ENCODE results near the gene CCDC71. TPM values are rescaled to one million over a fixed set of nuclear protein-coding genes. Genes with fewer than 3 reads are reported as not detected.

CCDC71 gene
- total RNA-seq, 2 donors from 2014 or later, result 28.8 to 28.9 TPM

- H3K36me3 ChIP-seq, result no peaks in the 10 kb centered on the region
- ATAC-seq (ENCODE audit: insufficient number of reproducible peaks, low FRiP score, low read depth), result no peak
- no peak for TF ChIP-seq CTCF (IDR thresholded peaks at IDR 0.05)
These were observed 12.7 kb downstream of the CCDC71 start for GRCh38 chr3:49153349-49153912.

DNA sequence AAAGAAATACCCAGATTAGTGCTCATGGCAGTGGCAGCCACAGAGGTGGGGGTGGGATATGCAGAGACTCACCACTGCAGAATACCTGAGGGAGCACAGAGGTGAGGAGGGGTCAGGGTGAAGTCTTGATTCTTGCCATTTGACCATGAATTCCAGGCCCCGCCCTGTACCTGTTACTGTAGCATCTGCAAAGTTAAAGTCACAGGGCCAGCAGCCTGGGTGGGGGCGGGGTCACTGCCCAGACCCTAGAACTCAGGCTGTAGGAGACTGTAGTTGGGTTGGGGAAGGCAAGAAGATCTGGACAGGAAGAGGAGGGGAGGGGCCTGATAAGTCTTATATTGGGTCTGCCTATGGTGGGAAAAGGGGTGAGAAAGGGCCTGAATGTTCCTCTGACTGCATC lies 14.5 kb downstream of the CCDC71 start:
- H3K9me3 ChIP-seq, result no peaks in the 10 kb centered on the region
- no peak for ATAC-seq (ENCODE audit: insufficient number of reproducible peaks, low FRiP score, low read depth)
- no peak for DNase-seq (ENCODE audit: low spot score)
- H3K4me1 ChIP-seq (ENCODE audit: control insufficient read depth in 1 of 2, low read depth in 2 of 2), result no peaks in the 10 kb centered on the region
- H3K27ac ChIP-seq, result no peak overlapping the region
- no peaks in the 10 kb centered on the region for H3K36me3 ChIP-seq
- no peak for TF ChIP-seq CTCF (IDR thresholded peaks at IDR 0.05)
- no peaks in the 10 kb centered on the region for H3K27me3 ChIP-seq (replicated peaks; ENCODE audit: insufficient read depth)
- no peak overlapping the region for H3K4me3 ChIP-seq

More at GRCh38 chr3:49153349-49153912, 12.7 kb downstream of the CCDC71 start:
- DNase-seq (ENCODE audit: low spot score), result no peak
- Histone ChIP-seq H3K4me3 (no peak overlapping the region), H3K27ac (no peak overlapping the region), H3K27me3 (replicated peaks; ENCODE audit: insufficient read depth) (no peaks in the 10 kb centered on the region), H3K9me3 (no peaks in the 10 kb centered on the region), H3K4me1 (ENCODE audit: control insufficient read depth in 1 of 2, low read depth in 2 of 2) (no peaks in the 10 kb centered on the region)

GRCh38 chr3:49148159-49148558 lies 18.0 kb downstream of the CCDC71 start:
- no peak for TF ChIP-seq CTCF (IDR thresholded peaks at IDR 0.05)
- no peaks in the 10 kb centered on the region for H3K27me3 ChIP-seq (replicated peaks; ENCODE audit: insufficient read depth)
- ATAC-seq (ENCODE audit: insufficient number of reproducible peaks, low FRiP score, low read depth), result no peak
- no peaks in the 10 kb centered on the region for H3K4me1 ChIP-seq (ENCODE audit: control insufficient read depth in 1 of 2, low read depth in 2 of 2)
- no peaks in the 10 kb centered on the region for H3K9me3 ChIP-seq
- no peak for DNase-seq (ENCODE audit: low spot score)
- no peaks in the 10 kb centered on the region for H3K36me3 ChIP-seq
- H3K4me3 ChIP-seq, result no peak overlapping the region
- H3K27ac ChIP-seq, result no peak overlapping the region

DNA sequence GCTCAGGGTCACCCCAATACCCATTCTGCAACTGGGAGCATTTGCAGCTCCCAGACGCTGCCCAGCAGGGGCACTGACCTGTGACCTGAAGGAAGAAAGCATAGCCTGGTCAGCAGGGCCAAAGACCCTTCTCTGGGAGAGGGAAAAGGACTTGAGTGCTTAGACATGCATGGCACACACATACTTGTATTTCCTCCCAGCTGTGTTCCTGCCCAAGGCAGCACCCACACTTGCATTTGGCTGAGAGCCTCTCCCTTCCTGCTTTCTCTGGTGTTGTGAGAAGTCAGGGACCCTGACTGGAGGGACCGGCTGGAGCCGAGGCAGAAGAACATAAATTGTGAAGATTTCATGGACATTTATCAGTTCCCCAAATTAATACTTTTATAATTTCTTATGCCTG lies 26.1 kb downstream of the CCDC71 start:
- TF ChIP-seq CTCF (IDR thresholded peaks at IDR 0.05), result no peak
- Histone ChIP-seq H3K9me3 (no peaks in the 10 kb centered on the region), H3K36me3 (no peaks in the 10 kb centered on the region), H3K27ac (no peak overlapping the region), H3K27me3 (replicated peaks; ENCODE audit: insufficient read depth) (no peaks in the 10 kb centered on the region), H3K4me3 (no peak overlapping the region), H3K4me1 (ENCODE audit: control insufficient read depth in 1 of 2, low read depth in 2 of 2) (no peaks in the 10 kb centered on the region)
- ATAC-seq (ENCODE audit: insufficient number of reproducible peaks, low FRiP score, low read depth) (no peak), DNase-seq (ENCODE audit: low spot score) (no peak)

DNA sequence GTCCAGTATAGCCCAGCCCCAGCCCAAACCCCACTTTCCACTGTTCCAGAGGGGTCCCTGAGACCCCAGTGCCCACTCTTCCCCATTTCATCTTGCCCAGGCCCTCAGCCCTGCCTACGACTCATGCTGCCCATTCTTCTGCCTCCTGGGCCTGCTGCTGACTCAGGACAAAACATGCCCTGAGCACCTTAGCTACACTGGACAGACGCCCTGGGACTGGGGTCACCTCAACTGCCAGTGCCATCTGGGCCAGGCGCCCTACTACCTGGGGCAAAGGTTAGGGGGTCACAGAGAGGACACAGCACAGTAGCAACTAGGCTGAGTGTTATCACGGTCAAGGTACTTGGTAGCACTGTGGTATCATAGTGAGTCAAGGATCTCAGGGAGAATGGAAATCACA lies 30.6 kb downstream of the CCDC71 start:
- H3K27me3 ChIP-seq (replicated peaks; ENCODE audit: insufficient read depth), result no peaks in the 10 kb centered on the region
- DNase-seq (ENCODE audit: low spot score), result no peak
- H3K36me3 ChIP-seq, result peaks cover 3% of the 10 kb centered on the region
- no peak for ATAC-seq (ENCODE audit: insufficient number of reproducible peaks, low FRiP score, low read depth)
- no peak overlapping the region for H3K27ac ChIP-seq
- H3K4me1 ChIP-seq (ENCODE audit: control insufficient read depth in 1 of 2, low read depth in 2 of 2), result peaks cover 14 to 24% of the 10 kb centered on the region in 2 donors
- H3K9me3 ChIP-seq, result no peaks in the 10 kb centered on the region
- H3K4me3 ChIP-seq, result no peak overlapping the region
- no peak for TF ChIP-seq CTCF (IDR thresholded peaks at IDR 0.05)
